ENCODE measurements around the gene KANSL1L.
A peak's percentile ranks its signal among the peaks of the same experiment; 100 is the strongest.

Gene KANSL1L

GRCh38 chr2:210171309-210172218, at the start of gene KANSL1L:
Gene KANSL1L (minus strand): TSS chr2:210171409. CDS start chr2:210154582, 16,827 bp downstream.
- Histone ChIP-seq H3K27ac (ENCODE audit: low read length) (no peak within 1 kb of the TSS), H3K4me3 (ENCODE audit: low read length) (peak within 1 kb of the TSS; percentile 91), H3K36me3 (ENCODE audit: control insufficient read depth, insufficient read depth, low read length) (no peaks in the 10 kb centered on the region), H3K9me3 (ENCODE audit: control insufficient read depth, insufficient read depth, low read length) (no peaks in the 10 kb centered on the region), H3K27me3 (ENCODE audit: control insufficient read depth, insufficient read depth, low read length) (no peaks in the 10 kb centered on the region), H3K4me1 (ENCODE audit: control insufficient read depth, insufficient read depth, low read length) (no peaks in the 10 kb centered on the region; the same call in 1 of the 2 replicates)
- no CpG with 5 or more reads among the region's 67 CpGs for WGBS (ENCODE audit: insufficient coverage, insufficient read length)
- peak; percentile 83 for DNase-seq (ENCODE audit: low read depth, low spot score)

- H3K27me3 ChIP-seq (ENCODE audit: control insufficient read depth, insufficient read depth, low read length) = no peaks in the 10 kb centered on the region
- no peak overlapping the region for H3K4me3 ChIP-seq (ENCODE audit: low read length)
- no CpG with 5 or more reads among the region's 1 CpG for WGBS (ENCODE audit: insufficient coverage, insufficient read length)
- DNase-seq (ENCODE audit: low read depth, low spot score) = no peak
- no peaks in the 10 kb centered on the region for H3K9me3 ChIP-seq (ENCODE audit: control insufficient read depth, insufficient read depth, low read length)
- H3K4me1 ChIP-seq (ENCODE audit: control insufficient read depth, insufficient read depth, low read length) = no peaks in the 10 kb centered on the region
- H3K36me3 ChIP-seq (ENCODE audit: control insufficient read depth, insufficient read depth, low read length) = no peaks in the 10 kb centered on the region
- H3K27ac ChIP-seq (ENCODE audit: low read length) = no peak overlapping the region
Measured at GRCh38 chr2:210215120-210215519, 43.9 kb upstream of the KANSL1L start.

GRCh38 chr2:210210185-210210584, 39.0 kb upstream of the KANSL1L start:
- no CpG with 5 or more reads among the region's 1 CpG for WGBS (ENCODE audit: insufficient coverage, insufficient read length)
- Histone ChIP-seq H3K36me3 (ENCODE audit: control insufficient read depth, insufficient read depth, low read length) (no peaks in the 10 kb centered on the region), H3K27me3 (ENCODE audit: control insufficient read depth, insufficient read depth, low read length) (no peaks in the 10 kb centered on the region), H3K27ac (ENCODE audit: low read length) (no peak overlapping the region), H3K4me3 (ENCODE audit: low read length) (no peak overlapping the region), H3K9me3 (ENCODE audit: control insufficient read depth, insufficient read depth, low read length) (no peaks in the 10 kb centered on the region), H3K4me1 (ENCODE audit: control insufficient read depth, insufficient read depth, low read length) (no peaks in the 10 kb centered on the region)
- DNase-seq (ENCODE audit: low read depth, low spot score) = no peak

- WGBS (ENCODE audit: insufficient coverage, insufficient read length) = no CpG with 5 or more reads among the region's 1 CpG
- Histone ChIP-seq H3K27me3 (ENCODE audit: control insufficient read depth, insufficient read depth, low read length) (no peaks in the 10 kb centered on the region), H3K9me3 (ENCODE audit: control insufficient read depth, insufficient read depth, low read length) (no peaks in the 10 kb centered on the region), H3K27ac (ENCODE audit: low read length) (no peak overlapping the region), H3K4me3 (ENCODE audit: low read length) (no peak overlapping the region), H3K36me3 (ENCODE audit: control insufficient read depth, insufficient read depth, low read length) (no peaks in the 10 kb centered on the region), H3K4me1 (ENCODE audit: control insufficient read depth, insufficient read depth, low read length) (no peaks in the 10 kb centered on the region)
- DNase-seq (ENCODE audit: low read depth, low spot score) = no peak
Measured at GRCh38 chr2:210207929-210208328, 36.7 kb upstream of the KANSL1L start.

GRCh38 chr2:210203558-210203957, 32.3 kb upstream of the KANSL1L start:
- no peaks in the 10 kb centered on the region for H3K9me3 ChIP-seq (ENCODE audit: control insufficient read depth, insufficient read depth, low read length)
- DNase-seq (ENCODE audit: low read depth, low spot score) = no peak
- no peaks in the 10 kb centered on the region for H3K36me3 ChIP-seq (ENCODE audit: control insufficient read depth, insufficient read depth, low read length)
- no peaks in the 10 kb centered on the region for H3K4me1 ChIP-seq (ENCODE audit: control insufficient read depth, insufficient read depth, low read length)
- no peak overlapping the region for H3K27ac ChIP-seq (ENCODE audit: low read length)
- no CpG with 5 or more reads among the region's 1 CpG for WGBS (ENCODE audit: insufficient coverage, insufficient read length)
- H3K4me3 ChIP-seq (ENCODE audit: low read length) = no peak overlapping the region
- H3K27me3 ChIP-seq (ENCODE audit: control insufficient read depth, insufficient read depth, low read length) = no peaks in the 10 kb centered on the region

GRCh38 chr2:210203147-210203546, 31.9 kb upstream of the KANSL1L start:
- H3K27me3 ChIP-seq (ENCODE audit: control insufficient read depth, insufficient read depth, low read length) = no peaks in the 10 kb centered on the region
- H3K36me3 ChIP-seq (ENCODE audit: control insufficient read depth, insufficient read depth, low read length) = no peaks in the 10 kb centered on the region
- no peak overlapping the region for H3K27ac ChIP-seq (ENCODE audit: low read length)
- 96% methylated on average over 1 of the region's 1 CpG for WGBS (ENCODE audit: insufficient coverage, insufficient read length)
- no peaks in the 10 kb centered on the region for H3K9me3 ChIP-seq (ENCODE audit: control insufficient read depth, insufficient read depth, low read length)
- DNase-seq (ENCODE audit: low read depth, low spot score) = no peak
- no peak overlapping the region for H3K4me3 ChIP-seq (ENCODE audit: low read length)
- no peaks in the 10 kb centered on the region for H3K4me1 ChIP-seq (ENCODE audit: control insufficient read depth, insufficient read depth, low read length)

- Histone ChIP-seq H3K27me3 (ENCODE audit: control insufficient read depth, insufficient read depth, low read length) (no peaks in the 10 kb centered on the region), H3K4me1 (ENCODE audit: control insufficient read depth, insufficient read depth, low read length) (no peaks in the 10 kb centered on the region), H3K27ac (ENCODE audit: low read length) (no peak overlapping the region), H3K36me3 (ENCODE audit: control insufficient read depth, insufficient read depth, low read length) (no peaks in the 10 kb centered on the region), H3K4me3 (ENCODE audit: low read length) (no peak overlapping the region), H3K9me3 (ENCODE audit: control insufficient read depth, insufficient read depth, low read length) (no peaks in the 10 kb centered on the region)
- no peak for DNase-seq (ENCODE audit: low read depth, low spot score)
- no CpG with 5 or more reads among the region's 3 CpGs for WGBS (ENCODE audit: insufficient coverage, insufficient read length)
Measured at GRCh38 chr2:210199854-210200253, 28.6 kb upstream of the KANSL1L start.

GRCh38 chr2:210199186-210199765, 28.1 kb upstream of the KANSL1L start:
- H3K27ac ChIP-seq (ENCODE audit: low read length) = no peak overlapping the region
- H3K9me3 ChIP-seq (ENCODE audit: control insufficient read depth, insufficient read depth, low read length) = no peaks in the 10 kb centered on the region
- H3K4me3 ChIP-seq (ENCODE audit: low read length) = no peak overlapping the region
- no peaks in the 10 kb centered on the region for H3K27me3 ChIP-seq (ENCODE audit: control insufficient read depth, insufficient read depth, low read length)
- H3K4me1 ChIP-seq (ENCODE audit: control insufficient read depth, insufficient read depth, low read length) = no peaks in the 10 kb centered on the region
- no peaks in the 10 kb centered on the region for H3K36me3 ChIP-seq (ENCODE audit: control insufficient read depth, insufficient read depth, low read length)
- no peak for DNase-seq (ENCODE audit: low read depth, low spot score)

- Histone ChIP-seq H3K27me3 (ENCODE audit: control insufficient read depth, insufficient read depth, low read length) (no peaks in the 10 kb centered on the region), H3K4me3 (ENCODE audit: low read length) (no peak overlapping the region), H3K4me1 (ENCODE audit: control insufficient read depth, insufficient read depth, low read length) (no peaks in the 10 kb centered on the region), H3K36me3 (ENCODE audit: control insufficient read depth, insufficient read depth, low read length) (no peaks in the 10 kb centered on the region), H3K9me3 (ENCODE audit: control insufficient read depth, insufficient read depth, low read length) (no peaks in the 10 kb centered on the region), H3K27ac (ENCODE audit: low read length) (no peak overlapping the region)
- no peak for DNase-seq (ENCODE audit: low read depth, low spot score)
- WGBS (ENCODE audit: insufficient coverage, insufficient read length) = no CpG with 5 or more reads among the region's 1 CpG
Measured at GRCh38 chr2:210198326-210198725, 27.1 kb upstream of the KANSL1L start.

- Histone ChIP-seq H3K36me3 (ENCODE audit: control insufficient read depth, insufficient read depth, low read length) (no peaks in the 10 kb centered on the region), H3K4me1 (ENCODE audit: control insufficient read depth, insufficient read depth, low read length) (no peaks in the 10 kb centered on the region), H3K27ac (ENCODE audit: low read length) (no peak overlapping the region), H3K27me3 (ENCODE audit: control insufficient read depth, insufficient read depth, low read length) (no peaks in the 10 kb centered on the region), H3K4me3 (ENCODE audit: low read length) (no peak overlapping the region), H3K9me3 (ENCODE audit: control insufficient read depth, insufficient read depth, low read length) (no peaks in the 10 kb centered on the region)
- no peak for DNase-seq (ENCODE audit: low read depth, low spot score)
- WGBS (ENCODE audit: insufficient coverage, insufficient read length) = no CpG with 5 or more reads among the region's 2 CpGs
Measured at GRCh38 chr2:210197720-210198119, 26.5 kb upstream of the KANSL1L start.
